ENCODE data around the gene IFFO2. TPM values are rescaled to one million over a fixed set of nuclear protein-coding genes. Genes with fewer than 3 reads are reported as not detected.

The IFFO2 gene
- total and polyA plus RNA-seq, 2 of the 8 experiments (the other 6 are each of a cell fraction or from before 2014, with no cell fraction given) = 6.6 to 10.4 TPM

- H3K36me3 ChIP-seq (ENCODE audit: control insufficient read depth in 2 of 4, insufficient read depth in 4 of 4, low read length in 3 of 4) = no peaks in the 10 kb centered on the region
- WGBS, 2 experiments (ENCODE audit: extremely low coverage in 1 of 2, insufficient coverage in 1 of 2, insufficient read length in 1 of 2, insufficient replicate concordance in 2 of 2, low coverage in 1 of 2, low lambda C conversion rate in 2 of 2, missing lambda C conversion rate in 1 of 2) = 73% methylated on average over 17 of the region's 17 CpGs; no CpG with 5 or more reads in 1 of the 2 experiments
- H3K27me3 ChIP-seq (replicated peaks in 1 of 4; ENCODE audit: control insufficient read depth in 3 of 4, extremely low read depth in 1 of 4, insufficient read depth in 3 of 4, low read length in 3 of 4) = peaks cover 5 to 40% (median 24%) of the 10 kb centered on the region in 4 experiments; a peak in 6 of 7 replicates
- 0 out of 2 replicates have a peak overlapping the region, but pooled peaks have one; percentile 50 for H2BK12ac ChIP-seq (ENCODE audit: low read depth, low read length)
- H4K91ac ChIP-seq (replicated peaks; ENCODE audit: insufficient read length, low read length) = no peak overlapping the region
- H2BK120ac ChIP-seq (replicated peaks; ENCODE audit: low read depth, low read length) = no peak overlapping the region
- peaks cover 2 to 3% of the 10 kb centered on the region in 2 experiments for H4K20me1 ChIP-seq (replicated peaks in 1 of 2; ENCODE audit: control insufficient read depth in 1 of 2, insufficient read depth in 2 of 2, low read length in 2 of 2)
- H3K4me2 ChIP-seq (ENCODE audit: insufficient read depth in 1 of 2, low read depth in 2 of 2, low read length in 2 of 2) = peak overlapping the region; percentile 71 to 96
- peak overlapping the region in 2 of 4 experiments; percentile 49 to 74; a peak in 5 of 8 replicates for H3K4me3 ChIP-seq (ENCODE audit: extremely low read depth in 1 of 4, insufficient read depth in 2 of 4, low read depth in 3 of 4, low read length in 4 of 4)
- DNase-seq (ENCODE audit: low read depth in 1 of 2, low spot score in 2 of 2) = no peak
- ChIA-PET CTCF (ENCODE audit: partially characterized antibody) (interaction anchor here (1.3 to 7.6 kb wide), 7 partner anchors 9 to 112 kb away, joined by 3 to 40 read pairs (median 4); no protein-coding TSS in a partner anchor), POLR2A (ENCODE audit: partially characterized antibody) (interaction anchor here (1.1 to 5.1 kb wide), 5 partner anchors 9 to 75 kb away, joined by 3 to 28 read pairs (median 8); no protein-coding TSS in a partner anchor)
- 0 out of 2 replicates have a peak, but pooled peaks cover 3% of the 10 kb centered on the region for H3K79me1 ChIP-seq (ENCODE audit: low read depth, low read length)
- no peak overlapping the region for H2BK5ac ChIP-seq (ENCODE audit: low read depth, low read length)
- H3K9ac ChIP-seq (replicated peaks in 1 of 4; ENCODE audit: extremely low read depth in 1 of 4, low read depth in 3 of 4, low read length in 3 of 4) = no peak overlapping the region; a peak in 2 of 7 replicates
- no peak overlapping the region for H4K5ac ChIP-seq (ENCODE audit: insufficient read length, low read depth, low read length)
- H3K56ac ChIP-seq (replicated peaks; ENCODE audit: insufficient read length, low read depth, low read length) = no peak overlapping the region
- no peaks in the 10 kb centered on the region for H3K79me2 ChIP-seq (ENCODE audit: control insufficient read depth in 1 of 2, insufficient read depth in 2 of 2, low read length in 2 of 2)
- H3K4me1 ChIP-seq (replicated peaks in 1 of 4; ENCODE audit: control insufficient read depth in 3 of 4, insufficient read depth in 4 of 4, low read length in 3 of 4) = peaks cover 0 to 3% (median 2%) of the 10 kb centered on the region in 4 experiments; a peak in 4 of 7 replicates
- no peak overlapping the region for H3K4ac ChIP-seq (replicated peaks; ENCODE audit: insufficient read length, low read depth, low read length)
- H3K27ac ChIP-seq (ENCODE audit: low read depth, low read length) = no peak overlapping the region
- peaks cover 12% of the 10 kb centered on the region; the same call in 1 of the 2 replicates for H3K23me2 ChIP-seq (ENCODE audit: low read depth, low read length)
- H2AFZ ChIP-seq (ENCODE audit: low read length) = no peak overlapping the region
- no peak overlapping the region for H2BK15ac ChIP-seq (ENCODE audit: low read length)
- H2AK5ac ChIP-seq (ENCODE audit: low read depth, low read length) = no peak overlapping the region
- 0 out of 2 replicates have a peak overlapping the region, but pooled peaks have one; percentile 90 for H3K18ac ChIP-seq (ENCODE audit: extremely low read depth, low read length)
- no peak overlapping the region for H3K23ac ChIP-seq (ENCODE audit: insufficient read length)
- H3K9me3 ChIP-seq (ENCODE audit: insufficient read depth in 2 of 2, low read depth in 1 of 2, low read length in 1 of 2) = no peaks in the 10 kb centered on the region
- TF ChIP-seq EGR1 (IDR thresholded peaks at IDR 0.05; ENCODE audit: borderline replicate concordance, low read depth, low read length) = no peak
- no peak for TF ChIP-seq E2F6 (IDR thresholded peaks at IDR 0.05)
- no peak for TF ChIP-seq EZH2 (IDR thresholded peaks at IDR 0.05; ENCODE audit: low read depth, low read length, severe bottlenecking)
- TF ChIP-seq PHF8 (conservative IDR thresholded peaks at IDR 0.05; ENCODE audit: low read depth, low read length) = no peak
- no peak for TF ChIP-seq BRCA1 (IDR thresholded peaks at IDR 0.05; ENCODE audit: low read depth, low read length)
- FAIRE-seq = no peak
- H4K8ac ChIP-seq (ENCODE audit: extremely low read depth, insufficient read depth, low read length) = no peak overlapping the region
- no peak overlapping the region for H2BK20ac ChIP-seq (ENCODE audit: low read length)
- H3K14ac ChIP-seq (ENCODE audit: insufficient read length) = no peak overlapping the region
These were observed 1.2 kb upstream of the IFFO2 start for GRCh38 chr1:18957532-18958300.
